CD4-positive, alpha-beta T cell (primary cell): ENCODE results near the gene SNX1. TPM values are rescaled to one million over a fixed set of nuclear protein-coding genes. Genes with fewer than 3 reads are reported as not detected.

ENCODE experiments used
- ATAC-seq: fragments of 200-7000 bp; cut with Tn5 transposase; one replicate; pipeline ENCODE4 v1.10.0; 2022; ENCODE audit warnings: mild to moderate bottlenecking; ENCODE audit not compliant: poor library complexity
- CTCF ChIA-PET: fragments of 350-600 bp; sonication (Branson Sonifier 250); formaldehyde crosslinking; loops from one replicate; lab custom pipeline; 2021; ENCODE audit warnings: antibody characterized with exemption, inconsistent platforms; lab: Charles Lee
- POLR2A ChIA-PET: fragments of 350-600 bp; sonication (Branson Sonifier 250); formaldehyde crosslinking; loops from one replicate; lab custom pipeline; 2021; ENCODE audit warnings: antibody characterized with exemption, inconsistent platforms; lab: Charles Lee
- DNase-seq, 14 experiments: peaks; one replicate each; pipeline ENCODE4 v3.0.0-alpha.2; 2013 to 2020; ENCODE audit warnings: mixed read lengths in 2 of 14
- H3K27ac ChIP-seq, 2 donors: one replicate each; pipeline versions ENCODE4 v1.5.1 to v1.7.0; 2013; ENCODE audit warnings: low read length in 2 of 2, low read depth in 1 of 2, mild to moderate bottlenecking in 1 of 2
- H3K27me3 ChIP-seq, 2 experiments: 1 replicate in 1 of 2; 2 replicates in 1 of 2; pipeline versions ENCODE4 v1.6.1 to v1.7.0; 2013; ENCODE audit warnings: low read length in 2 of 2, control low read depth in 1 of 2, mild to moderate bottlenecking in 1 of 2, moderate library complexity in 1 of 2; ENCODE audit not compliant: insufficient read depth in 2 of 2, control insufficient read depth in 1 of 2
- H3K36me3 ChIP-seq: one replicate; pipeline ENCODE4 v1.6.1; 2013; ENCODE audit warnings: low read length, control low read depth; ENCODE audit not compliant: insufficient read depth
- H3K4me1 ChIP-seq: one replicate; pipeline ENCODE4 v1.6.1; 2013; ENCODE audit warnings: low read length, control low read depth; ENCODE audit not compliant: insufficient read depth
- H3K4me3 ChIP-seq: one replicate; pipeline ENCODE4 v1.5.1; 2013; ENCODE audit warnings: mild to moderate bottlenecking, low read length, moderate library complexity
- H3K9me3 ChIP-seq, 2 experiments: 1 replicate in 1 of 2; 2 replicates in 1 of 2; pipeline versions ENCODE4 v1.6.1 to v1.7.0; 2013; ENCODE audit warnings: low read length in 2 of 2, mild to moderate bottlenecking in 2 of 2, control low read depth in 1 of 2, moderate library complexity in 1 of 2; ENCODE audit not compliant: control insufficient read depth in 1 of 2, insufficient read depth in 1 of 2
- H3K27ac Mint-ChIP-seq: one replicate; pipeline ENCODE4 v1.8.0; 2020; ENCODE audit warnings: mixed read lengths
- H3K27me3 Mint-ChIP-seq: one replicate; pipeline ENCODE4 v1.8.0; 2021; ENCODE audit warnings: mixed read lengths
- H3K36me3 Mint-ChIP-seq: one replicate; pipeline ENCODE4 v1.8.0; 2021; ENCODE audit warnings: low read depth, mixed read lengths
- H3K4me1 Mint-ChIP-seq: one replicate; pipeline ENCODE4 v1.8.0; 2021; ENCODE audit warnings: low read depth, mixed read lengths
- H3K4me3 Mint-ChIP-seq: one replicate; pipeline ENCODE4 v1.8.0; 2020; ENCODE audit warnings: mild to moderate bottlenecking, mixed read lengths
- H3K9me3 Mint-ChIP-seq: one replicate; pipeline ENCODE4 v1.8.0; 2020; ENCODE audit warnings: mixed read lengths
- CTCF ChIP-seq: fragments of 200-600 bp; IDR thresholded peaks from one replicate; pipeline ENCODE4 v1.8.0; 2022; ENCODE audit warnings: antibody characterized with exemption, mild to moderate bottlenecking
- intact Hi-C, 2 experiments: fragments of 100-400 bp; cut with DNase I in 1 of 2; cut with micrococcal nuclease in 1 of 2; formaldehyde crosslinking; loops; one replicate each; pipeline versions ENCODE4 v1.15.1 to v1.9.0; 2023 to 2025; cut with DNase I, micrococcal nuclease
- total RNA-seq, 174 experiments: library from RNA in 2 of 174; stranded (reverse) in 2 of 174; gene quantifications; one replicate each; pipeline ENCODE4 v1.2.3 and lab custom pipeline; 2021 to 2026

The SNX1 gene
- total RNA-seq, 2 experiments from 2014 or later, result 57.0 to 61.1 TPM

DNA sequence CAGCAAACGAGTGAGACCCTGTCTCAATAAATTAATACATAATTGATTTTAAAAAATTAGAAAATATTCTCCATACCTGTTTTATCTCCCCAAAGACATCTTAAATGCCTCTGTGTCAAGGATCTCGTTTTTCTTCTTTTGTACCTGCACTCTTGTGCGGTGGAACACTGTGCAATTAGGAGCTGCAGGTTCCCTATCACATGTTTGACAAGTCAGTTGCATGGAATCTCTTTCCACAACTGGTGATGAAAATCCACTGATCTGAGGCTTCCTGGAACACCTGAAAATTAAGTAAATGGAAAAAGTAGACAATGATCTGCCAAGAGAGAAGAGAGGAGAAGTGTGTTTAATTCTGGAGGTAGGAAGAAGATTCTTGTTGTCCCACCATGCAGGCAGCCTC lies 52.8 kb downstream of the SNX1 start:
- ChIA-PET CTCF (interaction anchor here (1.2 kb wide), 1 partner anchor 14 kb away, joined by 4 read pairs; the partner anchor contains the start of gene PPIB), POLR2A (interaction anchor here (2.1 kb wide), 1 partner anchor 14 kb away, joined by 10 read pairs; the partner anchor contains the start of gene PPIB)
- DNase-seq (no peak), ATAC-seq (no peak)
- peaks cover 18% of the 10 kb centered on the region in 2 experiments for H3K27me3 ChIP-seq
- H3K27ac Mint-ChIP-seq, result no peak overlapping the region
- no peaks in the 10 kb centered on the region for H3K9me3 ChIP-seq
- TF ChIP-seq CTCF, result no peak
- no peak overlapping the region for H3K27ac ChIP-seq
- no peaks in the 10 kb centered on the region for H3K9me3 Mint-ChIP-seq
- peaks cover 11% of the 10 kb centered on the region for H3K36me3 ChIP-seq
- H3K27me3 Mint-ChIP-seq, result peaks cover 27% of the 10 kb centered on the region
- peaks cover 32% of the 10 kb centered on the region for H3K4me1 ChIP-seq
- no peak overlapping the region for H3K4me3 Mint-ChIP-seq
- H3K36me3 Mint-ChIP-seq, result peaks cover 22% of the 10 kb centered on the region
- H3K4me1 Mint-ChIP-seq, result peaks cover 28% of the 10 kb centered on the region
- intact Hi-C loops, result no loop called here
- no peak overlapping the region for H3K4me3 ChIP-seq

- Histone ChIP-seq H3K27me3 (peaks cover 18% of the 10 kb centered on the region in 2 experiments), H3K9me3 (no peaks in the 10 kb centered on the region), H3K4me1 (peaks cover 36% of the 10 kb centered on the region), H3K36me3 (peaks cover 16% of the 10 kb centered on the region), H3K4me3 (no peak overlapping the region), H3K27ac (no peak overlapping the region)
- TF ChIP-seq CTCF, result no peak
- intact Hi-C loops, result no loop called here
- ATAC-seq (no peak), DNase-seq (no peak)
- Mint-ChIP-seq H3K36me3 (peaks cover 23% of the 10 kb centered on the region), H3K9me3 (no peaks in the 10 kb centered on the region), H3K27me3 (peaks cover 30% of the 10 kb centered on the region), H3K27ac (no peak overlapping the region), H3K4me3 (peak overlapping the region; percentile 26), H3K4me1 (peaks cover 32% of the 10 kb centered on the region)
- CTCF ChIA-PET, result interaction anchor here (1.2 kb wide), 1 partner anchor 14 kb away, joined by 4 read pairs; the partner anchor contains the start of gene PPIB
- POLR2A ChIA-PET, result interaction anchor here (0.7 to 2.1 kb wide), 4 partner anchors 12 to 1720 kb away, joined by 3 to 10 read pairs (median 6); partner anchors contain the start of genes CIAO2A, PPIB and RAB11A
Observed at GRCh38 chr15:64149424-64149823, 53.6 kb downstream of the SNX1 start.

GRCh38 chr15:64149893-64150578 lies 54.3 kb downstream of the SNX1 start:
- POLR2A ChIA-PET, result interaction anchor here (0.7 to 2.1 kb wide), 4 partner anchors 13 to 1719 kb away, joined by 3 to 10 read pairs (median 6); partner anchors contain the start of genes CIAO2A, PPIB and RAB11A

More at GRCh38 chr15:64149893-64150578, 54.3 kb downstream of the SNX1 start:
- Mint-ChIP-seq H3K27me3 (peaks cover 30% of the 10 kb centered on the region), H3K4me1 (peaks cover 32% of the 10 kb centered on the region), H3K27ac (no peak overlapping the region), H3K4me3 (peak overlapping the region; percentile 56), H3K36me3 (peaks cover 20% of the 10 kb centered on the region), H3K9me3 (no peaks in the 10 kb centered on the region)
- intact Hi-C loops, result loop anchor here in 1 of 2 experiments (5.0 kb wide), 1 partner anchor 53 kb away; the partner anchor contains the start of gene SNX1
- Histone ChIP-seq H3K27ac (no peak overlapping the region), H3K27me3 (peaks cover 18% of the 10 kb centered on the region in 2 experiments), H3K4me3 (no peak overlapping the region), H3K4me1 (peaks cover 36% of the 10 kb centered on the region), H3K9me3 (no peaks in the 10 kb centered on the region), H3K36me3 (peaks cover 11% of the 10 kb centered on the region)
- CTCF ChIA-PET, result no interaction called here
- no peak for TF ChIP-seq CTCF
- DNase-seq (no peak), ATAC-seq (no peak)
